Activated CD4-positive, alpha-beta T cell treated with anti-CD3 and anti-CD28 coated beads for 24 hours (primary cell): ENCODE data around the gene PPARA.
"Not testable (repeated sequence)": the region's sequence is repeated elsewhere in the genome, so short reads cannot be mapped to it uniquely, and the experiment has no call there.

Experiments used
- DNase-seq, 2 donors: peaks; one replicate each; pipeline ENCODE4 v3.0.0-alpha.2; 2020; ENCODE audit warnings: low read depth in 2 of 2

Gene PPARA

GRCh38 chr22:46126853-46127385 lies 23.4 kb upstream of the PPARA start:
- DNase-seq = no peak

GRCh38 chr22:46127556-46127955 lies 22.8 kb upstream of the PPARA start:
- no peak for DNase-seq

- DNase-seq = no peak
Observed at GRCh38 chr22:46128606-46129005, 21.7 kb upstream of the PPARA start.

GRCh38 chr22:46129390-46130041 lies 20.8 kb upstream of the PPARA start:
- no peak for DNase-seq

GRCh38 chr22:46131151-46131587 lies 19.2 kb upstream of the PPARA start:
- DNase-seq = no peak

GRCh38 chr22:46132193-46132829 lies 18.0 kb upstream of the PPARA start:
- not testable (repeated sequence) for DNase-seq

GRCh38 chr22:46132830-46133587 lies 17.3 kb upstream of the PPARA start:
- no peak for DNase-seq

GRCh38 chr22:46133588-46133855 lies 16.8 kb upstream of the PPARA start:
- DNase-seq = no peak

GRCh38 chr22:46134111-46134705 lies 16.1 kb upstream of the PPARA start:
- no peak for DNase-seq

- no peak for DNase-seq
Observed at GRCh38 chr22:46135611-46136485, 14.5 kb upstream of the PPARA start.

GRCh38 chr22:46136486-46137217 lies 13.7 kb upstream of the PPARA start:
- DNase-seq = no peak

GRCh38 chr22:46137218-46137766 lies 13.0 kb upstream of the PPARA start:
- DNase-seq = no peak

- no peak for DNase-seq
Observed at GRCh38 chr22:46138058-46138797, 12.1 kb upstream of the PPARA start.

- not testable (repeated sequence) for DNase-seq
Observed at GRCh38 chr22:46139417-46139816, 10.9 kb upstream of the PPARA start.

- DNase-seq = no peak
Observed at GRCh38 chr22:46139895-46140350, 10.4 kb upstream of the PPARA start.

GRCh38 chr22:46140989-46141928 lies 9.1 kb upstream of the PPARA start:
- DNase-seq = no peak

- DNase-seq = no peak
Observed at GRCh38 chr22:46142548-46143490, 7.5 kb upstream of the PPARA start.
